HCT116 (cell line): ENCODE measurements around the gene ZNF189. TPM values are rescaled to one million over a fixed set of nuclear protein-coding genes. Genes with fewer than 3 reads are reported as not detected.
A peak's percentile ranks its signal among the peaks of the same experiment; 100 is the strongest.

Experiments
- ATAC-seq: fragments of 200-7000 bp; cut with Tn5 transposase; 2 replicates; pipeline ENCODE4 v1.9.1; 2020; ENCODE audit warnings: mild to moderate bottlenecking, moderate library complexity
- BruUV-seq: library from RNA; stranded (reverse); fragments of 400-500 nt; replicated peaks from 2 replicates; lab custom pipeline; 2021; lab: Mats Ljungman, UMichigan
- CTCF ChIA-PET: fragments of 300-600 bp; sonication (Branson Sonifier 250); formaldehyde crosslinking; loops from one replicate; lab custom pipeline; 2021; ENCODE audit warnings: antibody characterized with exemption; lab: Charles Lee
- POLR2A ChIA-PET: fragments of 300-600, 350-600 bp; sonication (Branson Sonifier 250); formaldehyde crosslinking; loops from one replicate; lab custom pipeline; 2021; ENCODE audit warnings: antibody characterized with exemption; lab: Charles Lee
- RAD21 ChIA-PET, 2 experiments: fragments of 300-600 bp; sonication (Branson Sonifier 250); formaldehyde crosslinking; loops; one replicate each; lab custom pipeline; 2023; ENCODE audit warnings: low total read pairs in 2 of 2; ENCODE audit not compliant: uncharacterized antibody in 2 of 2, unreplicated experiment in 2 of 2, low non-redundant PET in 1 of 2; lab: Charles Lee
- DNase-seq: peaks from one replicate; pipeline ENCODE4 v3.0.0-alpha.2; 2010; ENCODE audit warnings: low read depth, low spot score
- H2AFZ ChIP-seq: fragments of 200-600 bp; shearing (Covaris generic), sonication (generic); 2 replicates; pipeline ENCODE4 v1.6.1; 2017; ENCODE audit warnings: low read depth, mixed run types, mixed read lengths, antibody characterized with exemption, low read length; ENCODE audit not compliant: poor library complexity, severe bottlenecking
- H3K27ac ChIP-seq: 2 replicates; pipeline ENCODE4 v1.5.1; 2012; ENCODE audit warnings: low read depth, low read length
- H3K27me3 ChIP-seq: fragments of 200-600 bp; sonication (generic); 2 replicates; pipeline ENCODE4 v1.6.1; 2016; ENCODE audit warnings: mixed run types, low read length, mixed read lengths; ENCODE audit not compliant: insufficient read depth
- H3K36me3 ChIP-seq, 2 experiments: fragments of 200-500 bp in 1 of 2; fragments of 200-600 bp in 1 of 2; sonication (Bioruptor generic) in 1 of 2; sonication (generic) in 1 of 2; 2 replicates each; pipeline versions ENCODE4 v1.5.1 to v1.6.1; 2014 to 2016; ENCODE audit warnings: low read length in 2 of 2, inconsistent platforms in 1 of 2, mixed read lengths in 1 of 2, mixed run types in 1 of 2; ENCODE audit not compliant: insufficient read depth in 2 of 2, control insufficient read depth in 1 of 2
- H3K4me1 ChIP-seq, 2 experiments: fragments of 200-600 bp in 1 of 2; sonication (generic) in 1 of 2; 2 replicates each; pipeline versions ENCODE4 v1.5.1 to v1.6.1; 2012 to 2017; ENCODE audit warnings: low read length in 2 of 2, inconsistent platforms in 1 of 2, mild to moderate bottlenecking in 1 of 2, mixed read lengths in 1 of 2, mixed run types in 1 of 2, moderate library complexity in 1 of 2; ENCODE audit not compliant: insufficient read depth in 2 of 2, control insufficient read depth in 1 of 2
- H3K4me2 ChIP-seq: fragments of 200-600 bp; sonication (generic); 2 replicates; pipeline ENCODE4 v1.6.1; 2017; ENCODE audit warnings: mixed run types, low read length, mixed read lengths
- H3K4me3 ChIP-seq, 2 experiments: fragments of 200-600 bp in 1 of 2; sonication (generic) in 1 of 2; replicated peaks in 1 of 2; 2 replicates each; pipeline ENCODE4 v1.5.1; 2011 to 2016; ENCODE audit warnings: low read length in 2 of 2, control low read depth in 1 of 2, low read depth in 1 of 2, mild to moderate bottlenecking in 1 of 2, mixed read lengths in 1 of 2, mixed run types in 1 of 2
- H3K79me2 ChIP-seq: fragments of 200-600 bp; sonication (generic); 2 replicates; pipeline ENCODE4 v1.6.1; 2017; ENCODE audit warnings: mild to moderate bottlenecking, mixed run types, low read length, moderate library complexity, mixed read lengths; ENCODE audit not compliant: insufficient read depth
- H3K9ac ChIP-seq: fragments of 200-600 bp; sonication (generic); 2 replicates; pipeline ENCODE4 v1.6.1; 2016; ENCODE audit warnings: low read length, mixed read lengths
- H3K9me2 ChIP-seq: fragments of 200-600 bp; sonication (generic), shearing (Covaris generic); 2 replicates; pipeline ENCODE4 v1.6.1; 2017; ENCODE audit warnings: mixed run types, mild to moderate bottlenecking, moderate library complexity; ENCODE audit not compliant: insufficient read depth
- H3K9me3 ChIP-seq, 2 experiments: fragments of 200-500 bp in 1 of 2; fragments of 200-600 bp in 1 of 2; sonication (Bioruptor generic) in 1 of 2; sonication (generic) in 1 of 2; 2 replicates each; pipeline ENCODE4 v1.6.1; 2014 to 2017; ENCODE audit warnings: low read length in 2 of 2, mixed read lengths in 2 of 2, inconsistent platforms in 1 of 2, low read depth in 1 of 2, mild to moderate bottlenecking in 1 of 2, mixed run types in 1 of 2, moderate library complexity in 1 of 2; ENCODE audit not compliant: control insufficient read depth in 1 of 2, insufficient read depth in 1 of 2
- H4K20me1 ChIP-seq: fragments of 200-600 bp; sonication (generic), shearing (Covaris generic); 2 replicates; pipeline ENCODE4 v1.6.1; 2017; ENCODE audit warnings: mixed run types, mild to moderate bottlenecking, moderate library complexity; ENCODE audit not compliant: insufficient read depth
- SIN3A ChIP-seq: IDR thresholded peaks from 2 replicates; pipeline ENCODE4 v1.6.1; 2012; ENCODE audit warnings: low read depth
- ZFX ChIP-seq: fragments of 450-650 bp; IDR thresholded peaks from 2 replicates; pipeline ENCODE4 v1.6.1; 2017
- ZNF274 ChIP-seq: fragments of 200-500 bp; sonication (Bioruptor generic); IDR thresholded peaks from 2 replicates; pipeline ENCODE4 v1.6.1; 2014; ENCODE audit warnings: mild to moderate bottlenecking, low read depth, low read length, inconsistent platforms
- intact Hi-C: fragments of 100-400 bp; cut with micrococcal nuclease; formaldehyde crosslinking; loops from 2 replicates; pipeline ENCODE4 v1.10.0; 2022
- total RNA-seq: library from RNA; stranded (reverse); gene quantifications from one replicate; pipeline ENCODE4 v1.2.1, GENCODE V29; 2021; ENCODE audit not compliant: unreplicated experiment

The ZNF189 gene
- total RNA-seq, 1 experiment from 2014 or later = 10.6 TPM

- Histone ChIP-seq H3K4me2 (no peak overlapping the region), H3K4me3 (no peak overlapping the region)
- intact Hi-C loops = no loop called here
- TF ChIP-seq SIN3A (no peak), ZNF274 (peak; percentile 56)
- TF ChIP-seq, all 23 proteins: peak for 1
- H3K27ac ChIP-seq = no peak overlapping the region
- no peaks in the 10 kb centered on the region for H4K20me1 ChIP-seq
- H3K79me2 ChIP-seq = no peaks in the 10 kb centered on the region
- DNase-seq (no peak), ATAC-seq (no peak)
- H3K9me2 ChIP-seq = no peaks in the 10 kb centered on the region
- H2AFZ ChIP-seq = no peak overlapping the region
- RAD21 ChIA-PET = no interaction called here
- BruUV-seq = no TSS peak
- H3K9me3 ChIP-seq = peaks cover 14 to 31% of the 10 kb centered on the region in 2 experiments; a peak in 3 of 4 replicates
- CTCF ChIA-PET = no interaction called here
- no peaks in the 10 kb centered on the region for H3K4me1 ChIP-seq
- H3K9ac ChIP-seq = no peak overlapping the region
- POLR2A ChIA-PET = no interaction called here
- H3K27me3 ChIP-seq = no peaks in the 10 kb centered on the region
- H3K36me3 ChIP-seq = peaks cover 35 to 48% of the 10 kb centered on the region in 2 experiments
These were observed 9.9 kb downstream of the ZNF189 start for GRCh38 chr9:101408374-101409078.

GRCh38 chr9:101409079-101409477 is 10.4 kb downstream of the ZNF189 start:
- H3K27ac ChIP-seq = no peak overlapping the region
- no peaks in the 10 kb centered on the region for H3K79me2 ChIP-seq
- no peak overlapping the region for H3K4me2 ChIP-seq
- TF ChIP-seq ZFX (no peak), ZNF274 (0 out of 2 replicates have a peak, but pooled peaks have one; percentile 32)
- DNase-seq (no peak), ATAC-seq (no peak)
- H3K4me1 ChIP-seq = no peaks in the 10 kb centered on the region
- ChIA-PET POLR2A (no interaction called here), RAD21 (no interaction called here), CTCF (no interaction called here)
- H3K9me2 ChIP-seq = no peaks in the 10 kb centered on the region
- BruUV-seq = no TSS peak
- intact Hi-C loops = no loop called here
- H2AFZ ChIP-seq = no peak overlapping the region
- no peak overlapping the region for H3K9ac ChIP-seq
- H4K20me1 ChIP-seq = no peaks in the 10 kb centered on the region
- peaks cover 31 to 42% of the 10 kb centered on the region in 2 experiments for H3K36me3 ChIP-seq
- peaks cover 14 to 27% of the 10 kb centered on the region in 2 experiments; a peak in 3 of 4 replicates for H3K9me3 ChIP-seq
- no peaks in the 10 kb centered on the region for H3K27me3 ChIP-seq
- no peak overlapping the region for H3K4me3 ChIP-seq
